ENCODE results near the gene ANK3. TPM values are rescaled to one million over a fixed set of nuclear protein-coding genes. Genes with fewer than 3 reads are reported as not detected.

The ANK3 gene
- total and polyA plus RNA-seq, 2 donors (not counting 3 experiments of a cell fraction or from before 2014, with no cell fraction given) = 0.88 to 8.5 TPM

- H3K79me2 ChIP-seq (ENCODE audit: control insufficient read depth, insufficient read depth, low read length) = no peaks in the 10 kb centered on the region
- DNase-seq (ENCODE audit: low read depth, low spot score) (no peak), FAIRE-seq (no peak)
- no peak overlapping the region for H2AFZ ChIP-seq (ENCODE audit: low read depth, low read length)
- POLR2A ChIA-PET = no interaction called here
- CTCF ChIA-PET = interaction anchor here (0.9 kb wide), 1 partner anchor 9 kb away, joined by 4 read pairs; no protein-coding TSS in a partner anchor
- intact Hi-C loops (cut with micrococcal nuclease) (no loop called here), dilution Hi-C loops (cut with MboI; ENCODE audit: extremely low pct_ligation_motif_present, low sequenced_read_pairs) (no loop called here)
- peaks cover 40% of the 10 kb centered on the region for H3K4me1 ChIP-seq (ENCODE audit: control insufficient read depth, extremely low read depth, insufficient read depth, low read length)
- H3K9me3 ChIP-seq (replicated peaks; ENCODE audit: control insufficient read depth, insufficient read depth, low read length) = no peaks in the 10 kb centered on the region
- no TSS peak for BruUV-seq (replicated peaks)
- no peak overlapping the region for H3K9ac ChIP-seq (replicated peaks; ENCODE audit: extremely low read depth, insufficient read depth, low read length)
- H3K4me3 ChIP-seq (replicated peaks in 1 of 3; ENCODE audit: insufficient read depth in 1 of 3, low read depth in 1 of 3, low read length in 3 of 3) = no peak overlapping the region
- H4K20me1 ChIP-seq (replicated peaks; ENCODE audit: control insufficient read depth, extremely low read depth, insufficient read depth, low read length) = no peaks in the 10 kb centered on the region
- TF ChIP-seq FOS (IDR thresholded peaks at IDR 0.05; ENCODE audit: borderline replicate concordance, insufficient read depth, low read length) = no peak
- no peak for TF ChIP-seq MYC (IDR thresholded peaks at IDR 0.05; ENCODE audit: low read depth, low read length)
- TF ChIP-seq, protein P1, sequence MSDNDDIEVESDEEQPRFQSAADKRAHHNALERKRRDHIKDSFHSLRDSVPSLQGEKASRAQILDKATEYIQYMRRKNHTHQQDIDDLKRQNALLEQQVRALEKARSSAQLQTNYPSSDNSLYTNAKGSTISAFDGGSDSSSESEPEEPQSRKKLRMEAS (IDR thresholded peaks at IDR 0.05; ENCODE audit: insufficient read depth, insufficient read length) = no peak
- TF ChIP-seq EZH2 (IDR thresholded peaks at IDR 0.05; ENCODE audit: borderline replicate concordance, low read depth, low read length, severe bottlenecking) = no peak
- no peak for TF ChIP-seq JUN (IDR thresholded peaks at IDR 0.05; ENCODE audit: borderline replicate concordance, insufficient read depth, insufficient read length, low read depth)
- no peak for TF ChIP-seq POLR2AphosphoS5 (IDR thresholded peaks at IDR 0.05; ENCODE audit: insufficient read depth, low read depth, low read length)
- no peak for TF ChIP-seq POLR2A (IDR thresholded peaks at IDR 0.05; ENCODE audit: low read depth, low read length)
- no peak for TF ChIP-seq CTCF (IDR thresholded peaks at IDR 0.05; ENCODE audit: extremely low read depth in 1 of 2, insufficient read depth in 1 of 2, low read depth in 1 of 2, low read length in 2 of 2)
- no peak for TF ChIP-seq GATA2 (IDR thresholded peaks at IDR 0.05; ENCODE audit: insufficient read depth, insufficient read length, low read depth, low read length)
- no peaks in the 10 kb centered on the region for H3K9me1 ChIP-seq (replicated peaks; ENCODE audit: control insufficient read depth, extremely low read depth, insufficient read depth, low read length)
- H3K27me3 ChIP-seq (ENCODE audit: control insufficient read depth in 2 of 2, insufficient read depth in 2 of 2, low read length in 2 of 2) = no peaks in the 10 kb centered on the region
- H3K4me2 ChIP-seq (ENCODE audit: insufficient read depth, low read length) = no peak overlapping the region
- H3K27ac ChIP-seq (ENCODE audit: insufficient read depth, low read depth, low read length) = no peak overlapping the region
- no peaks in the 10 kb centered on the region for H3K36me3 ChIP-seq (ENCODE audit: control insufficient read depth in 2 of 2, extremely low read depth in 1 of 2, insufficient read depth in 2 of 2, low read length in 2 of 2)
Measured at GRCh38 chr10:60309891-60310290, 79.8 kb downstream of the ANK3 start.
